Neural progenitor cell (in vitro differentiated cells): ENCODE results near the gene GALNT2.

ENCODE experiments used
- CTCF ChIP-seq: fragments of 200-600 bp; sonication (generic); IDR thresholded peaks from 2 replicates; pipeline ENCODE4 v1.5.1; 2017; ENCODE audit warnings: antibody characterized with exemption, mild to moderate bottlenecking
- EZH2 ChIP-seq: fragments of 200-600 bp; sonication (generic); IDR thresholded peaks from 2 replicates; pipeline ENCODE4 v1.6.1; 2017; ENCODE audit warnings: antibody characterized with exemption, mild to moderate bottlenecking, moderate library complexity
- EZH2phosphoT487 ChIP-seq: fragments of 200-600 bp; sonication (generic); IDR thresholded peaks from 2 replicates; pipeline ENCODE4 v1.6.1; 2017; ENCODE audit warnings: antibody characterized with exemption

GRCh38 chr1:230172016-230172537 lies 105.0 kb downstream of the GALNT2 start:
- TF ChIP-seq CTCF (no peak), EZH2phosphoT487 (no peak), EZH2 (no peak)
